Measurements from ENCODE around the gene PWP2.

Gene PWP2

GRCh38 chr21:44107026-44107501, at the start of gene PWP2:
Gene PWP2, plus strand, starts transcription at chr21:44107399. Its CDS starts 18 bp downstream, at chr21:44107417.
- DNase-seq (ENCODE audit: low read depth in 2 of 2) = peak in 1 of 2 donors; percentile 43

GRCh38 chr21:44057960-44058651, 49.1 kb upstream of the PWP2 start:
- no peak for DNase-seq (ENCODE audit: low read depth in 2 of 2)

GRCh38 chr21:44058652-44058964, 48.6 kb upstream of the PWP2 start:
- DNase-seq (ENCODE audit: low read depth in 2 of 2) = no peak

- DNase-seq (ENCODE audit: low read depth in 2 of 2) = no peak
These were observed 48.2 kb upstream of the PWP2 start for GRCh38 chr21:44058981-44059380.

GRCh38 chr21:44059710-44060109, 47.5 kb upstream of the PWP2 start:
- DNase-seq (ENCODE audit: low read depth in 2 of 2) = no peak

GRCh38 chr21:44062380-44062779, 44.8 kb upstream of the PWP2 start:
- no peak for DNase-seq (ENCODE audit: low read depth in 2 of 2)

- DNase-seq (ENCODE audit: low read depth in 2 of 2) = no peak
These were observed 43.9 kb upstream of the PWP2 start for GRCh38 chr21:44063151-44063912.

GRCh38 chr21:44064852-44065403, 42.3 kb upstream of the PWP2 start:
- DNase-seq (ENCODE audit: low read depth in 2 of 2) = no peak

GRCh38 chr21:44065428-44065827, 41.8 kb upstream of the PWP2 start:
- DNase-seq (ENCODE audit: low read depth in 2 of 2) = peak; percentile 65 to 72

GRCh38 chr21:44066116-44066515, 41.1 kb upstream of the PWP2 start:
- no peak for DNase-seq (ENCODE audit: low read depth in 2 of 2)

GRCh38 chr21:44067011-44067839, 40.0 kb upstream of the PWP2 start:
- no peak for DNase-seq (ENCODE audit: low read depth in 2 of 2)

- no peak for DNase-seq (ENCODE audit: low read depth in 2 of 2)
These were observed 36.8 kb upstream of the PWP2 start for GRCh38 chr21:44070391-44070790.

- no peak for DNase-seq (ENCODE audit: low read depth in 2 of 2)
These were observed 35.7 kb upstream of the PWP2 start for GRCh38 chr21:44071359-44072104.

- DNase-seq (ENCODE audit: low read depth in 2 of 2) = no peak
These were observed 35.1 kb upstream of the PWP2 start for GRCh38 chr21:44072111-44072510.

GRCh38 chr21:44074315-44074958, 32.8 kb upstream of the PWP2 start:
- no peak for DNase-seq (ENCODE audit: low read depth in 2 of 2)

- no peak for DNase-seq (ENCODE audit: low read depth in 2 of 2)
These were observed 30.9 kb upstream of the PWP2 start for GRCh38 chr21:44076316-44076715.

- DNase-seq (ENCODE audit: low read depth in 2 of 2) = no peak
These were observed 28.7 kb upstream of the PWP2 start for GRCh38 chr21:44078411-44078981.

- no peak for DNase-seq (ENCODE audit: low read depth in 2 of 2)
These were observed 27.8 kb upstream of the PWP2 start for GRCh38 chr21:44079446-44079845.

- no peak for DNase-seq (ENCODE audit: low read depth in 2 of 2)
These were observed 27.4 kb upstream of the PWP2 start for GRCh38 chr21:44079846-44080245.

- DNase-seq (ENCODE audit: low read depth in 2 of 2) = no peak
These were observed 24.4 kb upstream of the PWP2 start for GRCh38 chr21:44082648-44083440.

All from stimulated activated CD8-positive, alpha-beta memory T cell treated with anti-CD3 and anti-CD28 coated beads, Interleukin-15, amount 100 ng/mL, for 4 hours (primary cell).